A673 (cell line): Measurements from ENCODE around the gene ATF3.

ENCODE experiments used
- EZH2 ChIP-seq: fragments of 200-600 bp; sonication (generic); IDR thresholded peaks from 2 replicates; pipeline ENCODE4 v1.6.1; 2017; ENCODE audit warnings: borderline replicate concordance, low read depth, mild to moderate bottlenecking, mixed read lengths, antibody characterized with exemption, low read length; ENCODE audit not compliant: poor library complexity, severe bottlenecking
- TF ChIP-seq, protein P1 (sequence below): fragments of 300-800, 200-600 bp; sonication (generic); conservative IDR thresholded peaks from 2 replicates; pipeline ENCODE4 v1.5.1; 2017; ENCODE audit warnings: low read depth, mild to moderate bottlenecking, antibody characterized with exemption, low read length, moderate library complexity, mixed read lengths

DNA sequence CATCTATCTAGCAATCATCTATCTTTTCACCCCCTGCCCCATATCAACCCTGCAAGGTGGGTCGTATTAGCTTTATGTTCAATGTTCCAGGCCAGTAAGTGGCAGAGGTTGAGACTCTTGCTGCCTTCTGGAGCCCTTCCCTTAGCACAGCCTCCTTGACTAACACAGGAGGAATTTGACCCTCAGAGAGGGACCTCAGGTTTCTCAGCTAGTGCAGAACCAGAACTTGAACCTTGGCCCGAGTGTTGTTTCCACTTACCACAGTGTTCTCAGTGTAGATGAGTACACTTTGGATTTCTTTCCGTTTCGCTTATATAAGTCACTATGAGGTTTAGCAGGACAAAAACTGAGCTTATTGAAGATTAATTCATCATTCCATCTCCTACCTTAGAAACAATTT, 11.1 kb upstream of the ATF3 start:
- TF ChIP-seq, protein P1, sequence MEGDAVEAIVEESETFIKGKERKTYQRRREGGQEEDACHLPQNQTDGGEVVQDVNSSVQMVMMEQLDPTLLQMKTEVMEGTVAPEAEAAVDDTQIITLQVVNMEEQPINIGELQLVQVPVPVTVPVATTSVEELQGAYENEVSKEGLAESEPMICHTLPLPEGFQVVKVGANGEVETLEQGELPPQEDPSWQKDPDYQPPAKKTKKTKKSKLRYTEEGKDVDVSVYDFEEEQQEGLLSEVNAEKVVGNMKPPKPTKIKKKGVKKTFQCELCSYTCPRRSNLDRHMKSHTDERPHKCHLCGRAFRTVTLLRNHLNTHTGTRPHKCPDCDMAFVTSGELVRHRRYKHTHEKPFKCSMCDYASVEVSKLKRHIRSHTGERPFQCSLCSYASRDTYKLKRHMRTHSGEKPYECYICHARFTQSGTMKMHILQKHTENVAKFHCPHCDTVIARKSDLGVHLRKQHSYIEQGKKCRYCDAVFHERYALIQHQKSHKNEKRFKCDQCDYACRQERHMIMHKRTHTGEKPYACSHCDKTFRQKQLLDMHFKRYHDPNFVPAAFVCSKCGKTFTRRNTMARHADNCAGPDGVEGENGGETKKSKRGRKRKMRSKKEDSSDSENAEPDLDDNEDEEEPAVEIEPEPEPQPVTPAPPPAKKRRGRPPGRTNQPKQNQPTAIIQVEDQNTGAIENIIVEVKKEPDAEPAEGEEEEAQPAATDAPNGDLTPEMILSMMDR: no peak
- no peak for TF ChIP-seq EZH2
